Ovary (tissue), 9 donors: ENCODE measurements around the gene ADAMTS17. TPM values are rescaled to one million over a fixed set of nuclear protein-coding genes. Genes with fewer than 3 reads are reported as not detected.

Source experiments
- DNase-seq, 5 donors: peaks; one replicate each; pipeline ENCODE4 v3.0.0-alpha.2; 2019 to 2020
- H3K27ac ChIP-seq, 2 donors: fragments of 200-600 bp; one replicate each; pipeline versions ENCODE4 v1.5.1 to v1.8.0; 2019 to 2022
- H3K27me3 ChIP-seq: fragments of 200-600 bp; one replicate; pipeline ENCODE4 v1.8.0; 2022
- H3K36me3 ChIP-seq: fragments of 200-600 bp; sonication (generic); one replicate; pipeline ENCODE4 v1.5.1; 2019
- H3K4me1 ChIP-seq: one replicate; pipeline ENCODE4 v1.8.1; 2013; ENCODE audit warnings: mild to moderate bottlenecking, moderate library complexity; ENCODE audit not compliant: insufficient read depth
- H3K4me3 ChIP-seq: fragments of 200-600 bp; sonication (generic); one replicate; pipeline ENCODE4 v1.5.1; 2017
- H3K9me3 ChIP-seq, 2 donors: fragments of 200-600 bp in 1 of 2; sonication (generic) in 1 of 2; one replicate each; pipeline versions ENCODE4 v1.5.1 to v1.8.1; 2013 to 2019; ENCODE audit warnings: mild to moderate bottlenecking in 1 of 2, moderate library complexity in 1 of 2
- CTCF ChIP-seq, 3 donors: fragments of 450-650 bp in 2 of 3; fragments of 200-600 bp in 1 of 3; IDR thresholded peaks; one replicate each; pipeline versions ENCODE4 v1.5.1 to v1.8.0; 2016 to 2022; ENCODE audit warnings: antibody characterized with exemption in 3 of 3, mild to moderate bottlenecking in 1 of 3
- EP300 ChIP-seq: sonication (generic); formaldehyde crosslinking; IDR thresholded peaks from one replicate; pipeline ENCODE4 v1.6.1; 2017; ENCODE audit warnings: antibody characterized with exemption
- POLR2A ChIP-seq: fragments of 450-650 bp; IDR thresholded peaks from one replicate; pipeline ENCODE4 v1.6.1; 2017; ENCODE audit warnings: antibody characterized with exemption, mild to moderate bottlenecking, moderate library complexity
- WGBS, 3 donors: extraction: QIAGEN DNeasy Blood & Tissue Kit in 1 of 3; methylation state at CpG; one replicate each; pipeline versions ENCODE4 v1.1.5 to v1.1.7; 2013 to 2017; 5-methylcytosine and 5-hydroxymethylcytosine counted together
- intact Hi-C, 4 donors: fragments of 100-400 bp; cut with DNase I; formaldehyde crosslinking; loops; one replicate each; pipeline versions ENCODE4 v1.11.0 to v1.15.1; 2022 to 2023
- polyA plus RNA-seq, 2 donors: library from polyadenylated mRNA; stranded (reverse); fragments of 200-250 nt in 1 of 2; fragments of 350-450 nt in 1 of 2; fragmentation: Illumina TruSeq in 1 of 2; extraction: RNeasy Lipid Tissue Mini Kit (QIAGEN cat#74804) in 1 of 2; gene quantifications; one replicate each; pipeline ENCODE4 v1.2.3, GENCODE V29; 2013 to 2014
- total RNA-seq, 7 donors: library from RNA; depleted of rRNA in 2 of 7; stranded (reverse); fragments of >200 nt in 2 of 7; fragmentation: NEBNext Ultra II Directional in 3 of 7; extraction: Animal tissue kit (Norgen Biotek cat#: 25700) in 3 of 7; gene quantifications; one replicate each; pipeline versions ENCODE4 v1.1.0 to v1.2.4, GENCODE V29; 2016 to 2023
- donor health status: DM: no; HTN: no; CAD: no; lungs with moderate emphysema.
- donor health status: DM: no; HTN: no; CAD: no.
- donor health status: Bipolar disorder and iron deficiency.
- donor health status: DM: yes; HTN: yes; CAD: no.
- donor health status: DM: no; HTN: no; CAD: no.
- donor health status: DM: yes; HTN: yes; CAD: no.

Gene ADAMTS17
- total and polyA plus RNA-seq, 9 donors: 1.3 to 11.3 (median 5.9) TPM

- Histone ChIP-seq H3K4me1 (peaks cover 11% of the 10 kb centered on the region), H3K27ac (no peak overlapping the region), H3K36me3 (no peaks in the 10 kb centered on the region), H3K27me3 (no peaks in the 10 kb centered on the region), H3K4me3 (no peak overlapping the region), H3K9me3 (no peaks in the 10 kb centered on the region)
- DNase-seq: peak in 1 of 5 donors; percentile 17
- no peak for TF ChIP-seq POLR2A
- 93 to 95% (median 94%) methylated on average over 14 of the region's 14 CpGs for WGBS, 3 donors
- intact Hi-C loops: no loop called here
Measured at GRCh38 chr15:100220058-100220768, 121.6 kb downstream of the ADAMTS17 start.

GRCh38 chr15:100218434-100218833, 123.3 kb downstream of the ADAMTS17 start:
- H3K9me3 ChIP-seq: no peaks in the 10 kb centered on the region
- H3K27ac ChIP-seq: no peak overlapping the region
- no peaks in the 10 kb centered on the region for H3K36me3 ChIP-seq
- no peaks in the 10 kb centered on the region for H3K27me3 ChIP-seq
- H3K4me1 ChIP-seq: peaks cover 13% of the 10 kb centered on the region
- H3K4me3 ChIP-seq: no peak overlapping the region
- 41 to 53% (median 53%) methylated on average over 5 of the region's 5 CpGs for WGBS, 3 donors
- no peak for DNase-seq
- intact Hi-C loops: no loop called here
- TF ChIP-seq CTCF (IDR thresholded peaks at IDR 0.05): no peak
- no peak for TF ChIP-seq POLR2A
- TF ChIP-seq EP300: no peak

GRCh38 chr15:100216182-100216581, 125.6 kb downstream of the ADAMTS17 start:
- Histone ChIP-seq H3K27ac (no peak overlapping the region), H3K36me3 (no peaks in the 10 kb centered on the region), H3K27me3 (no peaks in the 10 kb centered on the region), H3K9me3 (no peaks in the 10 kb centered on the region), H3K4me1 (peaks cover 20% of the 10 kb centered on the region), H3K4me3 (no peak overlapping the region)
- 55 to 67% (median 62%) methylated on average over 8 of the region's 8 CpGs for WGBS, 3 donors
- peak in 3 of 5 donors; percentile 22 to 46 (median 36) for DNase-seq
- TF ChIP-seq POLR2A (no peak), CTCF (IDR thresholded peaks at IDR 0.05) (no peak), EP300 (no peak)
- intact Hi-C loops: no loop called here

GRCh38 chr15:100215843-100216169, 126.0 kb downstream of the ADAMTS17 start:
- H3K27me3 ChIP-seq: no peaks in the 10 kb centered on the region
- H3K4me3 ChIP-seq: no peak overlapping the region
- WGBS, 3 donors: 71 to 78% (median 74%) methylated on average over 3 of the region's 3 CpGs
- H3K9me3 ChIP-seq: no peaks in the 10 kb centered on the region
- DNase-seq: peak in 1 of 5 donors; percentile 26
- TF ChIP-seq POLR2A (no peak), CTCF (IDR thresholded peaks at IDR 0.05) (no peak), EP300 (no peak)
- peaks cover 20% of the 10 kb centered on the region for H3K4me1 ChIP-seq
- H3K36me3 ChIP-seq: no peaks in the 10 kb centered on the region
- no peak overlapping the region for H3K27ac ChIP-seq
- intact Hi-C loops: no loop called here

GRCh38 chr15:100215031-100215842, 126.5 kb downstream of the ADAMTS17 start:
- 77 to 82% (median 79%) methylated on average over 13 of the region's 13 CpGs for WGBS, 3 donors
- no peak for TF ChIP-seq EP300
- TF ChIP-seq POLR2A: no peak
- no peak for TF ChIP-seq CTCF (IDR thresholded peaks at IDR 0.05)
- H3K27ac ChIP-seq: no peak overlapping the region
- H3K9me3 ChIP-seq: no peaks in the 10 kb centered on the region
- H3K4me1 ChIP-seq: peaks cover 20% of the 10 kb centered on the region
- DNase-seq: no peak
- no peaks in the 10 kb centered on the region for H3K36me3 ChIP-seq
- intact Hi-C loops: no loop called here
- no peaks in the 10 kb centered on the region for H3K27me3 ChIP-seq
- H3K4me3 ChIP-seq: no peak overlapping the region
